ENCODE data around the gene CTDNEP1.
A peak's percentile ranks its signal among the peaks of the same experiment; 100 is the strongest.

CTDNEP1 gene

GRCh38 chr17:7238420-7239090 lies 13.0 kb downstream of the CTDNEP1 start:
- H3K4me3 ChIP-seq (replicated peaks; ENCODE audit: low read depth, low read length) = peak overlapping the region; percentile 98
- DNase-seq (ENCODE audit: extremely low read depth, low read depth) = no peak
- TF ChIP-seq CTCF (IDR thresholded peaks at IDR 0.05; ENCODE audit: low read depth, low read length, missing control alignments) = no peak

GRCh38 chr17:7237761-7238419 lies 13.6 kb downstream of the CTDNEP1 start:
- peak overlapping the region; percentile 98 for H3K4me3 ChIP-seq (replicated peaks; ENCODE audit: low read depth, low read length)
- TF ChIP-seq CTCF (IDR thresholded peaks at IDR 0.05; ENCODE audit: low read depth, low read length, missing control alignments) = no peak
- DNase-seq (ENCODE audit: extremely low read depth, low read depth) = no peak

GRCh38 chr17:7237266-7237760 lies 14.2 kb downstream of the CTDNEP1 start:
- no peak for DNase-seq (ENCODE audit: extremely low read depth, low read depth)
- peak overlapping the region; percentile 98 for H3K4me3 ChIP-seq (replicated peaks; ENCODE audit: low read depth, low read length)
- TF ChIP-seq CTCF (IDR thresholded peaks at IDR 0.05; ENCODE audit: low read depth, low read length, missing control alignments) = no peak

GRCh38 chr17:7236808-7237207 lies 14.7 kb downstream of the CTDNEP1 start:
- no peak for DNase-seq (ENCODE audit: extremely low read depth, low read depth)
- no peak for TF ChIP-seq CTCF (IDR thresholded peaks at IDR 0.05; ENCODE audit: low read depth, low read length, missing control alignments)
- H3K4me3 ChIP-seq (replicated peaks; ENCODE audit: low read depth, low read length) = peak overlapping the region; percentile 98

- no peak for DNase-seq (ENCODE audit: extremely low read depth, low read depth)
- TF ChIP-seq CTCF (IDR thresholded peaks at IDR 0.05; ENCODE audit: low read depth, low read length, missing control alignments) = no peak
- H3K4me3 ChIP-seq (replicated peaks; ENCODE audit: low read depth, low read length) = no peak overlapping the region
Observed at GRCh38 chr17:7235693-7236665, 15.6 kb downstream of the CTDNEP1 start.

- no peak for DNase-seq (ENCODE audit: extremely low read depth, low read depth)
- H3K4me3 ChIP-seq (replicated peaks; ENCODE audit: low read depth, low read length) = peak within 1 kb of the TSS; percentile 92
- no peak for TF ChIP-seq CTCF (IDR thresholded peaks at IDR 0.05; ENCODE audit: low read depth, low read length, missing control alignments)
Observed at GRCh38 chr17:7234083-7234951, 17.2 kb downstream of the CTDNEP1 start, which contains the start of gene DVL2. Gene DVL2, minus strand, starts transcription at chr17:7234517. Its CDS starts 255 bp downstream, at chr17:7234262.
